Karpas-422 (cell line): ENCODE data around the gene LRRFIP1. TPM values are rescaled to one million over a fixed set of nuclear protein-coding genes. Genes with fewer than 3 reads are reported as not detected.

ENCODE experiments used
- DNase-seq: peaks from one replicate; pipeline ENCODE4 v3.0.0-alpha.2; 2015
- H2AFZ ChIP-seq: fragments of 200-600 bp; sonication (generic); 2 replicates; pipeline ENCODE4 v1.6.1; 2014; ENCODE audit warnings: antibody characterized with exemption, low read length, mixed read lengths
- H3K27ac ChIP-seq: fragments of 200-600 bp; sonication (generic); 2 replicates; pipeline ENCODE4 v1.5.1; 2014; ENCODE audit warnings: mild to moderate bottlenecking, low read length, moderate library complexity
- H3K27me3 ChIP-seq: fragments of 200-600 bp; sonication (generic); 2 replicates; pipeline ENCODE4 v1.6.1; 2014; ENCODE audit warnings: low read length, mixed read lengths
- H3K36me3 ChIP-seq: fragments of 200-600 bp; sonication (generic); 2 replicates; pipeline ENCODE4 v1.6.1; 2014; ENCODE audit warnings: low read length, mixed read lengths; ENCODE audit not compliant: insufficient read depth
- H3K4me1 ChIP-seq: fragments of 200-600 bp; sonication (generic); 2 replicates; pipeline ENCODE4 v1.6.1; 2014; ENCODE audit warnings: mild to moderate bottlenecking, low read length, mixed read lengths
- H3K4me2 ChIP-seq: fragments of 200-600 bp; sonication (generic); 2 replicates; pipeline ENCODE4 v1.6.1; 2014; ENCODE audit warnings: low read length, low read depth, mild to moderate bottlenecking; ENCODE audit not compliant: poor library complexity, severe bottlenecking
- H3K4me3 ChIP-seq: fragments of 200-600 bp; sonication (generic); 2 replicates; pipeline ENCODE4 v1.5.1; 2014; ENCODE audit warnings: mild to moderate bottlenecking, antibody characterized with exemption, low read length, mixed read lengths
- H3K79me2 ChIP-seq: fragments of 200-600 bp; sonication (generic); 2 replicates; pipeline ENCODE4 v1.6.1; 2014; ENCODE audit warnings: mild to moderate bottlenecking, low read length, mixed read lengths
- H3K9ac ChIP-seq: fragments of 200-600 bp; sonication (generic); 2 replicates; pipeline ENCODE4 v1.6.0; 2014; ENCODE audit warnings: low read length
- H3K9me2 ChIP-seq: fragments of 200-600 bp; sonication (generic), shearing (Covaris generic); replicated peaks from 2 replicates; pipeline ENCODE4 v1.6.0; 2014; ENCODE audit warnings: mild to moderate bottlenecking, low read length, moderate library complexity; ENCODE audit not compliant: insufficient read depth
- H3K9me3 ChIP-seq: fragments of 300-700, 200-600 bp; sonication (generic); 2 replicates; pipeline ENCODE4 v1.6.1; 2014; ENCODE audit warnings: low read length, mixed read lengths
- H4K20me1 ChIP-seq: fragments of 200-600 bp; sonication (generic); 2 replicates; pipeline ENCODE4 v1.6.1; 2014; ENCODE audit warnings: mild to moderate bottlenecking, antibody characterized with exemption, low read length, low read depth; ENCODE audit not compliant: insufficient read depth
- total RNA-seq: library from RNA; depleted of rRNA; stranded (reverse); fragments of >200 nt; shearing (Covaris generic); gene quantifications from 2 replicates; pipeline ENCODE4 v1.2.3, GENCODE V29; 2014; ENCODE audit warnings: low replicate concordance

Gene LRRFIP1
- total RNA-seq, 1 experiment from 2014 or later: 29.9 TPM

DNA sequence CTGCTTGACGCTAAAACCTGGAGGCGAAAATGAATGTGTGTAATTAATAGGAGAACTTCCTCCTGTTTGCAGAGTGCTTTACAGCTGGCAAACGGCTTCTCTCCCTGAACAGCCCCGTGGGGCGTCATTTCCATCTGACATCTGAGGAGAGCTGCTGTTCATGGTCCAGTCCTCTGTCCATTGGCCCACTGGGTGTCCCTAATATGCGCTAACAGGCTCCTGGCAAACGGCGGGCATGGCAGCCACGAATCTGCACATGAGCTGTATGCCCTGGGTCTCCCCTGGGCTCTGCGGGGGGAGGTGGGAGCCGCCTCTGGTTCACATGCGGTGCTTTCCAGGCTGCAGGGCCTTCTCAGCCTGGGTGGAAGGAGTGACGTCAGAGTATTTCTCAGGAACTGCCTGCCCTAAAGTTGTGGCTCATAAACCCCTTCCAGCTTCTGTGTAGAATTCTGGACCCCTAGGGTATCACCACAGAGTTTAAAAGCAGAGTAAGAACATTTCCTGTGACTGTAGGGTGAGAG, 73.2 kb downstream of the LRRFIP1 start:
- Histone ChIP-seq H3K4me3 (no peak overlapping the region), H3K9me2 (no peaks in the 10 kb centered on the region), H3K27me3 (no peaks in the 10 kb centered on the region), H3K27ac (no peak overlapping the region), H3K36me3 (no peaks in the 10 kb centered on the region), H3K4me1 (peaks cover 9% of the 10 kb centered on the region), H3K9me3 (no peaks in the 10 kb centered on the region), H3K79me2 (peaks cover 11% of the 10 kb centered on the region; the same call in 1 of the 2 replicates), H3K4me2 (no peak overlapping the region), H2AFZ (no peak overlapping the region), H4K20me1 (peaks cover 87% of the 10 kb centered on the region), H3K9ac (no peak overlapping the region)
- DNase-seq: no peak

- no peak for DNase-seq
- Histone ChIP-seq H2AFZ (no peak overlapping the region), H4K20me1 (peaks cover 81% of the 10 kb centered on the region), H3K9ac (no peak overlapping the region), H3K9me2 (no peaks in the 10 kb centered on the region), H3K79me2 (peaks cover 10% of the 10 kb centered on the region; the same call in 1 of the 2 replicates), H3K27me3 (no peaks in the 10 kb centered on the region), H3K4me1 (peaks cover 9% of the 10 kb centered on the region), H3K9me3 (no peaks in the 10 kb centered on the region), H3K4me3 (no peak overlapping the region), H3K27ac (no peak overlapping the region), H3K4me2 (no peak overlapping the region), H3K36me3 (no peaks in the 10 kb centered on the region)
Observed at GRCh38 chr2:237701033-237701858, 73.9 kb downstream of the LRRFIP1 start.

GRCh38 chr2:237701859-237702390, 74.5 kb downstream of the LRRFIP1 start:
- H3K9ac ChIP-seq: no peak overlapping the region
- H3K27ac ChIP-seq: no peak overlapping the region
- H3K79me2 ChIP-seq: peaks cover 6% of the 10 kb centered on the region; the same call in 1 of the 2 replicates
- no peaks in the 10 kb centered on the region for H3K9me2 ChIP-seq
- H3K4me2 ChIP-seq: no peak overlapping the region
- H2AFZ ChIP-seq: no peak overlapping the region
- H4K20me1 ChIP-seq: peaks cover 74% of the 10 kb centered on the region
- no peaks in the 10 kb centered on the region for H3K36me3 ChIP-seq
- peaks cover 9% of the 10 kb centered on the region for H3K4me1 ChIP-seq
- no peak for DNase-seq
- H3K27me3 ChIP-seq: no peaks in the 10 kb centered on the region
- H3K9me3 ChIP-seq: no peaks in the 10 kb centered on the region
- H3K4me3 ChIP-seq: no peak overlapping the region

GRCh38 chr2:237702441-237703391, 75.3 kb downstream of the LRRFIP1 start:
- no peaks in the 10 kb centered on the region for H3K27me3 ChIP-seq
- peaks cover 9% of the 10 kb centered on the region for H3K4me1 ChIP-seq
- no peak overlapping the region for H2AFZ ChIP-seq
- H3K4me2 ChIP-seq: no peak overlapping the region
- H3K27ac ChIP-seq: no peak overlapping the region
- DNase-seq: no peak
- H3K4me3 ChIP-seq: no peak overlapping the region
- no peaks in the 10 kb centered on the region for H3K36me3 ChIP-seq
- H4K20me1 ChIP-seq: peaks cover 74% of the 10 kb centered on the region
- peaks cover 8% of the 10 kb centered on the region; the same call in 1 of the 2 replicates for H3K79me2 ChIP-seq
- no peak overlapping the region for H3K9ac ChIP-seq
- no peaks in the 10 kb centered on the region for H3K9me3 ChIP-seq
- H3K9me2 ChIP-seq: no peaks in the 10 kb centered on the region

GRCh38 chr2:237704501-237705434, 77.4 kb downstream of the LRRFIP1 start:
- no peak for DNase-seq
- H3K4me1 ChIP-seq: peaks cover 9% of the 10 kb centered on the region
- H3K4me3 ChIP-seq: no peak overlapping the region
- no peak overlapping the region for H3K4me2 ChIP-seq
- no peaks in the 10 kb centered on the region for H3K27me3 ChIP-seq
- H3K79me2 ChIP-seq: peaks cover 10% of the 10 kb centered on the region; the same call in 1 of the 2 replicates
- no peaks in the 10 kb centered on the region for H3K36me3 ChIP-seq
- no peaks in the 10 kb centered on the region for H3K9me2 ChIP-seq
- no peak overlapping the region for H3K27ac ChIP-seq
- H4K20me1 ChIP-seq: peaks cover 61% of the 10 kb centered on the region; the same call in 1 of the 2 replicates
- no peaks in the 10 kb centered on the region for H3K9me3 ChIP-seq
- no peak overlapping the region for H2AFZ ChIP-seq
- no peak overlapping the region for H3K9ac ChIP-seq

DNA sequence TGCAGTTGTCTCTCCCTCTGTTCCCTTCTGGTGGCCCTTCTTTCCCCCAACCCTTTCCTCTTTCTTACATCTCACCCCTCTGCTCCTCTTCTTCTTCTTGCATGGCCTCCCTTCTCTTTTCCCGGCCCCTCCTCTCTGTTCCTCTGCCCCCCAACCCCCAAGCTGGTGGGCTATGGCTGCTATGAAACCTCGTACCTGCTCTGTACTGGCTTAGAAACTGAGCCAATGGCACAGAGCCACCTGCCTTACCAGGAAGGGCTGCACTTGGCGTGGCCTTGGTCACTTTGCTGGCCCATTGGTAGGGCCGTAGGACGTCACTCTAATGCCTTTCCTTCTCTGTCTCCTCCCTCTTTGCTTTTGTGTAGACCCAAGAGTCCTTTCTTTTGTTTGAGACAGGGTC, 78.9 kb downstream of the LRRFIP1 start:
- Histone ChIP-seq H3K4me2 (no peak overlapping the region), H3K27ac (no peak overlapping the region), H3K9ac (no peak overlapping the region), H3K36me3 (no peaks in the 10 kb centered on the region), H3K9me2 (no peaks in the 10 kb centered on the region), H3K4me3 (no peak overlapping the region), H3K4me1 (peaks cover 9% of the 10 kb centered on the region), H3K9me3 (no peaks in the 10 kb centered on the region), H3K79me2 (peaks cover 10% of the 10 kb centered on the region; the same call in 1 of the 2 replicates), H3K27me3 (no peaks in the 10 kb centered on the region), H4K20me1 (peaks cover 47% of the 10 kb centered on the region; the same call in 1 of the 2 replicates), H2AFZ (no peak overlapping the region)
- no peak for DNase-seq

GRCh38 chr2:237708065-237708398, 80.6 kb downstream of the LRRFIP1 start:
- Histone ChIP-seq H3K27me3 (no peaks in the 10 kb centered on the region), H3K79me2 (peaks cover 10% of the 10 kb centered on the region; the same call in 1 of the 2 replicates), H4K20me1 (peaks cover 29% of the 10 kb centered on the region; the same call in 1 of the 2 replicates), H3K9me3 (no peaks in the 10 kb centered on the region), H3K27ac (no peak overlapping the region), H3K9me2 (no peaks in the 10 kb centered on the region), H3K4me3 (no peak overlapping the region), H3K36me3 (no peaks in the 10 kb centered on the region), H3K4me2 (no peak overlapping the region), H3K4me1 (peaks cover 17% of the 10 kb centered on the region), H3K9ac (no peak overlapping the region), H2AFZ (no peak overlapping the region)
- DNase-seq: no peak
